Uterus (tissue), 4 donors: ENCODE results near the gene PTPRN2. TPM values are rescaled to one million over a fixed set of nuclear protein-coding genes. Genes with fewer than 3 reads are reported as not detected.

Source experiments
- DNase-seq, 2 donors: peaks; one replicate each; pipeline ENCODE4 v3.0.0-alpha.2; 2019 to 2020
- H3K27ac ChIP-seq, 2 donors: fragments of 200-600 bp; sonication (generic); 1 replicate in 1 of 2; 2 replicates in 1 of 2; pipeline ENCODE4 v1.5.1; 2016 to 2018
- H3K27me3 ChIP-seq, 2 donors: fragments of 200-600 bp; sonication (generic); one replicate each; pipeline ENCODE4 v1.5.1; 2018 to 2019; ENCODE audit warnings: control low read depth in 1 of 2
- H3K36me3 ChIP-seq, 2 donors: fragments of 200-600 bp; sonication (generic); one replicate each; pipeline ENCODE4 v1.5.1; 2019; ENCODE audit warnings: control low read depth in 1 of 2
- H3K4me1 ChIP-seq, 2 donors: fragments of 200-600 bp; sonication (generic); one replicate each; pipeline ENCODE4 v1.5.1; 2018 to 2019; ENCODE audit warnings: control low read depth in 1 of 2
- H3K4me3 ChIP-seq, 2 donors: fragments of 200-600 bp; sonication (generic); 1 replicate in 1 of 2; 2 replicates in 1 of 2; pipeline ENCODE4 v1.5.1; 2018 to 2019; ENCODE audit warnings: mild to moderate bottlenecking in 1 of 2
- H3K9me3 ChIP-seq, 2 donors: fragments of 200-600 bp; sonication (generic); one replicate each; pipeline ENCODE4 v1.5.1; 2019; ENCODE audit warnings: control low read depth in 1 of 2
- CTCF ChIP-seq, 4 experiments: fragments of 200-600 bp in 2 of 4; fragments of 450-650 bp in 2 of 4; sonication (generic) in 2 of 4; IDR thresholded peaks; one replicate each; pipeline ENCODE4 v1.5.1; 2016 to 2019; ENCODE audit warnings: antibody characterized with exemption in 4 of 4, mild to moderate bottlenecking in 2 of 4, moderate library complexity in 1 of 4
- POLR2A ChIP-seq, 2 donors: fragments of 450-650 bp; IDR thresholded peaks; one replicate each; pipeline ENCODE4 v1.6.1; 2016; ENCODE audit warnings: antibody characterized with exemption in 2 of 2, mild to moderate bottlenecking in 1 of 2, moderate library complexity in 1 of 2
- intact Hi-C: fragments of 100-400 bp; cut with DNase I; formaldehyde crosslinking; loops from one replicate; pipeline ENCODE4 v1.15.1; 2023; ENCODE audit warnings: low total_unique reads
- total RNA-seq, 4 donors: library from RNA; depleted of rRNA in 3 of 4; stranded (reverse); fragments of >200 nt in 3 of 4; gene quantifications; one replicate each; pipeline versions ENCODE4 v1.1.0 to v1.2.4, GENCODE V29; 2014 to 2023
- donor health status: DM: yes; HTN: yes; CAD: no.

PTPRN2 gene
- total RNA-seq, 4 donors from 2014 or later: 1.2 to 5.2 (median 2.3) TPM

GRCh38 chr7:158141806-158142518 is 445.7 kb downstream of the PTPRN2 start:
- no peak overlapping the region for H3K27ac ChIP-seq
- peaks cover 0 to 4% of the 10 kb centered on the region in 2 donors for H3K9me3 ChIP-seq
- no peaks in the 10 kb centered on the region for H3K4me1 ChIP-seq
- DNase-seq: no peak
- no peak for TF ChIP-seq CTCF (IDR thresholded peaks at IDR 0.05)
- no peak for TF ChIP-seq POLR2A (IDR thresholded peaks at IDR 0.05)
- no peak overlapping the region for H3K4me3 ChIP-seq
- intact Hi-C loops: no loop called here
- H3K36me3 ChIP-seq: no peaks in the 10 kb centered on the region
- no peaks in the 10 kb centered on the region for H3K27me3 ChIP-seq

GRCh38 chr7:158141221-158141582 is 446.4 kb downstream of the PTPRN2 start:
- Histone ChIP-seq H3K4me3 (no peak overlapping the region), H3K9me3 (peaks cover 0 to 4% of the 10 kb centered on the region in 2 donors), H3K27me3 (no peaks in the 10 kb centered on the region), H3K4me1 (no peaks in the 10 kb centered on the region), H3K36me3 (no peaks in the 10 kb centered on the region), H3K27ac (no peak overlapping the region)
- no peak for DNase-seq
- intact Hi-C loops: no loop called here
- TF ChIP-seq POLR2A (IDR thresholded peaks at IDR 0.05): no peak
- no peak for TF ChIP-seq CTCF (IDR thresholded peaks at IDR 0.05)

GRCh38 chr7:158140538-158141220 is 446.9 kb downstream of the PTPRN2 start:
- DNase-seq: no peak
- Histone ChIP-seq H3K9me3 (peaks cover 0 to 4% of the 10 kb centered on the region in 2 donors), H3K27me3 (no peaks in the 10 kb centered on the region), H3K4me1 (no peaks in the 10 kb centered on the region), H3K4me3 (no peak overlapping the region), H3K36me3 (no peaks in the 10 kb centered on the region), H3K27ac (no peak overlapping the region)
- intact Hi-C loops: no loop called here
- TF ChIP-seq CTCF (IDR thresholded peaks at IDR 0.05) (no peak), POLR2A (IDR thresholded peaks at IDR 0.05) (no peak)

GRCh38 chr7:158139499-158139898 is 448.1 kb downstream of the PTPRN2 start:
- H3K4me1 ChIP-seq: no peaks in the 10 kb centered on the region
- no peak overlapping the region for H3K27ac ChIP-seq
- TF ChIP-seq POLR2A (IDR thresholded peaks at IDR 0.05) (no peak), CTCF (IDR thresholded peaks at IDR 0.05) (no peak)
- H3K27me3 ChIP-seq: no peaks in the 10 kb centered on the region
- no peak overlapping the region for H3K4me3 ChIP-seq
- H3K36me3 ChIP-seq: no peaks in the 10 kb centered on the region
- no peak for DNase-seq
- H3K9me3 ChIP-seq: peaks cover 0 to 3% of the 10 kb centered on the region in 2 donors
- intact Hi-C loops: no loop called here

GRCh38 chr7:158138329-158138597 is 449.4 kb downstream of the PTPRN2 start:
- no peaks in the 10 kb centered on the region for H3K27me3 ChIP-seq
- DNase-seq: no peak
- no peaks in the 10 kb centered on the region for H3K36me3 ChIP-seq
- H3K4me1 ChIP-seq: no peaks in the 10 kb centered on the region
- no peaks in the 10 kb centered on the region for H3K9me3 ChIP-seq
- H3K4me3 ChIP-seq: no peak overlapping the region
- TF ChIP-seq POLR2A (IDR thresholded peaks at IDR 0.05): no peak
- no peak for TF ChIP-seq CTCF (IDR thresholded peaks at IDR 0.05)
- intact Hi-C loops: no loop called here
- no peak overlapping the region for H3K27ac ChIP-seq
